ENCODE measurements around the gene PLXNB3.

DNA sequence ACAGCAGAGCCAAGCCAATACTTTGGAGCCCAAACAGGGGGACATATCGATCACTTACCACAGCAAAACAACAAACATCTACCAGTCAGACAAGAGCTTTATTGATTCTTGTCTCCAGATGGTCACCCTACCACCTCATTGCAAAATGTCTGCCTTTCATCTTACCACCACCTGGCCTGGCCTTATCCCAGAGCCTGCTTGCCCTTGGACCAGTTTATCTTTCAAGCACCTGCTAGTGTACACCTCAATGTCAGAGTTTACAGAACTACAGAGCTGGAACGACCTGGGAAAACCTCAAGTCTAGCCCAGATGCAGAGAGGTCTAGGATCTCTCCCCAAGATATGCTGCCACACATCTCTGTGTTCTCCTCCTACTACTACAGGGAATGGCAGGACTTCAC is 44.3 kb upstream of the PLXNB3 start:
- TF ChIP-seq, protein P1, sequence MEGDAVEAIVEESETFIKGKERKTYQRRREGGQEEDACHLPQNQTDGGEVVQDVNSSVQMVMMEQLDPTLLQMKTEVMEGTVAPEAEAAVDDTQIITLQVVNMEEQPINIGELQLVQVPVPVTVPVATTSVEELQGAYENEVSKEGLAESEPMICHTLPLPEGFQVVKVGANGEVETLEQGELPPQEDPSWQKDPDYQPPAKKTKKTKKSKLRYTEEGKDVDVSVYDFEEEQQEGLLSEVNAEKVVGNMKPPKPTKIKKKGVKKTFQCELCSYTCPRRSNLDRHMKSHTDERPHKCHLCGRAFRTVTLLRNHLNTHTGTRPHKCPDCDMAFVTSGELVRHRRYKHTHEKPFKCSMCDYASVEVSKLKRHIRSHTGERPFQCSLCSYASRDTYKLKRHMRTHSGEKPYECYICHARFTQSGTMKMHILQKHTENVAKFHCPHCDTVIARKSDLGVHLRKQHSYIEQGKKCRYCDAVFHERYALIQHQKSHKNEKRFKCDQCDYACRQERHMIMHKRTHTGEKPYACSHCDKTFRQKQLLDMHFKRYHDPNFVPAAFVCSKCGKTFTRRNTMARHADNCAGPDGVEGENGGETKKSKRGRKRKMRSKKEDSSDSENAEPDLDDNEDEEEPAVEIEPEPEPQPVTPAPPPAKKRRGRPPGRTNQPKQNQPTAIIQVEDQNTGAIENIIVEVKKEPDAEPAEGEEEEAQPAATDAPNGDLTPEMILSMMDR (IDR thresholded peaks at IDR 0.05): no peak
- no peak for TF ChIP-seq EZH2 (IDR thresholded peaks at IDR 0.05; ENCODE audit: borderline replicate concordance, insufficient read depth, low read depth, low read length, poor library complexity, severe bottlenecking)

All from B cell (primary cell).